GM21576 (cell line): ENCODE results near the gene CES3.
"Not testable (repeated sequence)": the region's sequence is repeated elsewhere in the genome, so short reads cannot be mapped to it uniquely, and the experiment has no call there.

Source experiments
- ATAC-seq: cut with Tn5 transposase; IDR thresholded peaks from one replicate; pipeline ENCODE4 v1.9.1; 2021; ENCODE audit warnings: mild to moderate bottlenecking, moderate library complexity; ENCODE audit not compliant: unreplicated experiment

CES3 gene

DNA sequence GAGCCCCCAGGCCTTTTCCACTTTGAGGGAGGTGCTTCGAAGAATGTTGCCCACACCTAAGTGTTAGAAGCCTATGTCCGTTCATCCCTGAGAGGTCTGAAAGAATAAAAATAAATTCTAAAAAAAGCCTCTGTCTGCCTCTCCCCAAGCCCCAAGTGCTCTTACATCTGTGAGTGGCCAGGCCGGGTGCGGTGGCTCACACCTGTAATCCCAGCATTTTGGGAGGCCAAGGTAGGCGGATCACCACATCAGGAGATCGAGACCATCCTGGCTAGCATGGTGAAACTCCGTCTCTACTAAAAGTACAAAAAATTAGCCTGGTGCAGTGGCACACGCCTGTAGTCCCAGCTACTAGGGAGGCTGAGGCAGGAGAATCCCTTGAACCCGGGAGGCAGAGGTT lies 16.1 kb upstream of the CES3 start:
- not testable (repeated sequence) for ATAC-seq

DNA sequence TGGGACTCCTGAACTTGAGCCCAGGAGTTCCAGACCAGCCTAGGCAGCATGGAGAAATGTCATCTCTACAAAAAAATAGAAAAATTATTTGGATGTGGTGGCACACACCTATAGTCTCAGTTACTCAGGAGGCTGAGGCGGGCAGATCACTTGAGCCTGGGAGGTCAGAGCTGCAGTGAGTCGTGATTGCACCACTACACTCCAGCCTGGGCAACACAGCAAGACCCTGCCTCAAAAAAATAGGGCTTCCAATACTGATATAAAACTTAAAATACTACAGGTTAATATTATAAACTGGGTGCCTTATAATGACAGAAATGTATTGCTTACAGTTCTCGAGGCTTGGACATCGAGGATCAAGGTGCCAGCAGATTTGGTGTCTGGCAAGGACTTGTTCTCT lies 15.1 kb upstream of the CES3 start:
- ATAC-seq: no peak

DNA sequence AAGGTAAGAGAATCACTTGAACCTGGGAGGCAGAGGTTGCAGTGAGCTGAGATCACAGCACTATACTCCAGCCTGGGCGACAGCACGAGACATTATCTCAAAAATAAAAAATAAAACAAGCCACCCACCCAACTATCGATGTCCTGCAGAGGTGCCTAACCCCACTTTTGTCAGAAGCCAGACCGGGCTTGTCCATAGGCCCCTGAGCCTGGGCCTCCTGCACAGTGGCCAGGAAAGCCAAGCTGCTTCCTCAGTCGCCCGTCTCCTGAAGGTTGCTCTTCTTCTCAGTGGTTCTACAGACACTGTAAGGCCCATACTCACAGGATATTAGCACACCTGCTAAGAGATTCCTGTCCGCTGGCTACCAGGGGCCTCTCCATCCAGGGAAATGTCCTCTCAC lies 14.5 kb upstream of the CES3 start:
- no peak for ATAC-seq

DNA sequence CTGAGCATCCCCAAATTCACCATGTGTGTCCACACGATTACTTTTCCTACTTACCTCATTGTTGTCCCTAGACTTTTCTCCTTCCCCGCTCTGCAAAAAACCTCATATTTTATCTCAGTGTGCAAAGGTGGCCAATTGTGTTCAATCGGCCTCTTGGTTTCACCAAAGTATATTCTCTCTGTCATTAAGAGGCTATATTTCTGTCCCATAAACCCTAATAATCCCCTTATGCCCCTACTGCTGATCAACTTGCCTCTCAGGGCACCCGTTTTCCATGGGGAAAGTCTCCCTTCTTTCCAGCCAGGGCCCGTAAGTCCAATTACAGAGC lies 14.1 kb upstream of the CES3 start:
- ATAC-seq: no peak

DNA sequence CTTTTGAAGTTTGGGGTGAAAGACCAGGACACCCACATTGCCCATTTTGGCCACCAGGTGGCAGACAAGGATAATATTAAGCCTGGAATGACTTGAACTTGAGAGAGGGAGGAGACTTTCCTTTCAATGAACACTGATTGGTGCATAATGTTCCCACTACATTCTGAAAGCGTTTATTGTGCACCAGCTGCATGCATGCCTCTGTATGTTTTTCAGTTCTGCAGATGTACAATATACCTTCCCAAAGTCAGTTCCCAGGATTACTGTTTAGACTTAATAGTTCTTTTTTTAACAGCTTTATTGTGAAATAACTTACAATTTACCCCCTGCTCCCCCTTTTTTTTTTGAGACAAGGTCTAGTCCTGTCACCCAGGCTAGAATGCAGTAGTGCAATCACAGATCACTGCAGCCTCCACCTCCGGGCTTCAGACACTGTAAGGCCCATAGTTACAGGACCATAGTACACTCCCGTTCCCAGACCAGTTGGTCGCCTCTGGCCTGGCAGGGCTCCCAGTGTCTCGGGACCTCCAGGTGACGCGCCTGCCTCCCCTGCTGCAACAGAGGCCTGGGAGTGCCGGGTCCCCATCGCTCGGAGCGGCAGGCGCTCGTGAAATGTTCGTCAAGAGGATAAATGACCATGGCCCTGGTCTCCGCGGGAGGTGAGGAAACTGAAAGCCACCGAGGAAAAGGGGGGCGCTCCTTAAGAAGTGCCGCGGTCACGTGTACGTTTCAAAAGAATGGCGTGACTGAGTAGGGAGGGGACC lies 13.6 kb upstream of the CES3 start:
- ATAC-seq: peak; percentile 62

DNA sequence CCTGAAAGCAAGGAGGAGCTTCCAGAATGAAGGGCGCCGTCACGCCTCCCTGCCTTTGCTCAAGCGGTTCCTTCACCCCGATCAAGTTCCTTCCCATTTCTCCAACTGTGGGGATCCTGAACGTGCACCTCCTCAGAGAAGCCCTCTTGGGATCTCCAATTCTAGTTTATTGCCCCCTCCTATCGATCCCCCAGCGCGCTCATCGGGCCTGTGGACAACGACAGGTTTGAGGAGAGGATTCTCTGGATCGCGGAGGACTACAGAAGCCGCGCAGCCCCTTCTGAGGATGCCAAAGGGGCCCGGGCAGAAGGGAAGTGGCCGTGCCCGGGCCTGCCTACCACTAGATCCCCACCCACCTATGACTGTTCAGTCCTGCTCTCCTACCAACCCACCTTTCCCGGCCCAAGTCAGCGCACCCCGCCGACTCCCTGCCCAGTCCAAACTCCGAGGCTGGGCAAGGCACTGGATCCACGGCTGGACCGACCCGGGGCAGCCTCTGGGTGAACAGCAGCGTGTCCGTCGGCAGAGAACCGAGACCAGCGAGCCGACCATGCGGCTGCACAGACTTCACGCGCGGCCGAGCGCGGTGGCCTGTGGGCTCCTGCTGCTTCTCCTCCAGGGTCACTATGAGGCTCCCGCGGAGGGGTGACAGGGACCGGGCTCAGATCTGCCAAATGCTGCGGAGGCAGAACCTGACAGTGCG lies 12.8 kb upstream of the CES3 start:
- ATAC-seq: no peak

DNA sequence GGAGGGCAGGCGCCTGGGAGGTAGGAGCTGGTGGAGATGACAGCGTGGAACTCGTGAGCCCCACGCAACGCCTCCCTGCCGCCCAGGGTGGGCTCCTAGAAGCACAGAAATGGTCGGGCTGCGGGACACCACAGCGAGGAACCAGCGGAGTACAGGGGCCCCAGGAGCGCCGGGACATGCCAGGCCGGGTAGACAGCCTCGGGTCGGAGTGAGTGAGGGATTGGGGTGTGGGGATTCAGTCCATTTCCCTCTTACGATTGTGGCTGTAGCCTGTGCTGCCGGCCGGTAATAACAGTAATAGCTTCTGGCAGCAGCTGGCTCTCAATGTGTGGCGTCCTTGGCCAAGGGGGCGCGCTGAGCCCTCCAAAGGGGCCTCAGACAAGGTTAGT lies 12.2 kb upstream of the CES3 start:
- no peak for ATAC-seq

DNA sequence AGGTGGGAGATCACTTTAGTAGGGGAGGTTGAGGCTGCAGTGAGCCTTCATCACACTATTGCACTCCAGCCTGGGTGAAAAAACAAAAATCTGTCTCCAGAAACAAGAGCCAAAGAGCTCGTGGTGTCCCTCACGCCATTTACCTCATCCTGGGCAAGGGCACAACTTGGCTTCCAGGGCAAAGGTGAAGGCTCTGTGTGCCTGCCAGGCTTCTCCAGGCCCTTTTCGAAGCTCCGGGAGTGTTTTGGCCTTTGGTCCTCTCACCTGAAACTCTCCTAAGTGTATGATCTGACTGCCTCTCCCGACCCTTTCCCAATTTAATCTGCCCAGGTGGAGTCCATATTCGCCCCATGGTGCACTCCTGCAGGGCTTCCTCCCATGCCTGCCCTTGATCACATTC lies 11.6 kb upstream of the CES3 start:
- no peak for ATAC-seq

DNA sequence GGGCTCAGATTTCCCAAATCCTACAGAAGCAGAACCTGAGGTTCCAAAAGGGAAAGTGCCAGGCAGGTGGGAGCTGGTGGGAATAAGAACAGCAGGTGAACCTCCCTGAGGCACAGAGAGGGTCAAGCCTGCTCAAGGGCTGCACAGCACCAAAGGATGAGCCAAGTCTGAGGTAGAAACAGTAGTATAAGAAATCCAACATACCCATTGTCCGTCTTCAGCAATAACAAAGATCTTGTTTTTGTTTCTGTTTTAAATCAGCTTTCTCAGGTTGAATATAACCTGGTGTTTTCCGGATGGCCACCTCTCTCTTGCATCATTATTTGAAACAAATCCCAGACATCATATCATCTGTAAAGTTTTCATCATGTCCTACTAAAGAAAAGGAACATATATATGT lies 10.6 kb upstream of the CES3 start:
- ATAC-seq: no peak

DNA sequence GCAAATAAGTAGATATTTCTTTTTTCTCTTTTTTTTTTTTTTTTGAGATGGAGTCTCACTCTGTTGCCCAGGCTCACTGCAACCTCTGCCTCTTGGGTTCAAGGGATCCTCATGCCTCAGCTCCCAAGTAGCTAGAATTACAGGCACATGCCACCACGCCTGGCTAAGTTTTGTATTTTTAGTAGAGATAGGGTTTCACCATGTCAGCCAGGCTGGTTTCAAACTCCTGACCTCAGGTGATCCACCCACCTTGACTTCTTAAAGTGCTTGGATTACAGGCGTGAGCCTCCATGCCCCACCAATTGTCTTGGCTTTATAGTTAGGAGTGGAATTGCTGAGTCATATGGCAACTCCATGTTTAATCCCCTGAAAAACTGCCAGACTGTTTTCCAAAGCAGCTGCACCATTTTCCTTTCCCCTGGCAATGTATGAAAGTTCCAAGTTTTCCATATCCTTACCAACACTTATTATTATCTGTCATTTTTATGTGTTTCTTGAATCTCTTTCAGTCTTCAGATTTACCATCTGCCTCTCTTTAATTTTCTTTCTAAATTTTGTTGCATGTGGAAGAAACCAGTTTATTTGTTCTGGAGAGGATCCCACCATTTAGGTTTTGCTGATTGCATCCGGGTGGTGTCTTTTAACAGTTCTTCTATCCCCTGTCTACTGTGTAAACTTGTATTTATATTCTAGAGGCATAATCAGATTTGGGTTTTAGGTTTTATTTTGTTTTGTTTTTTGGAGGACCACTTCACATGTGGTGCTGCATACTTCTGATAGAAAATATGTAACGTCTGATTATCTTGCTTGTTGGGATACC lies 9.9 kb upstream of the CES3 start:
- no peak for ATAC-seq

DNA sequence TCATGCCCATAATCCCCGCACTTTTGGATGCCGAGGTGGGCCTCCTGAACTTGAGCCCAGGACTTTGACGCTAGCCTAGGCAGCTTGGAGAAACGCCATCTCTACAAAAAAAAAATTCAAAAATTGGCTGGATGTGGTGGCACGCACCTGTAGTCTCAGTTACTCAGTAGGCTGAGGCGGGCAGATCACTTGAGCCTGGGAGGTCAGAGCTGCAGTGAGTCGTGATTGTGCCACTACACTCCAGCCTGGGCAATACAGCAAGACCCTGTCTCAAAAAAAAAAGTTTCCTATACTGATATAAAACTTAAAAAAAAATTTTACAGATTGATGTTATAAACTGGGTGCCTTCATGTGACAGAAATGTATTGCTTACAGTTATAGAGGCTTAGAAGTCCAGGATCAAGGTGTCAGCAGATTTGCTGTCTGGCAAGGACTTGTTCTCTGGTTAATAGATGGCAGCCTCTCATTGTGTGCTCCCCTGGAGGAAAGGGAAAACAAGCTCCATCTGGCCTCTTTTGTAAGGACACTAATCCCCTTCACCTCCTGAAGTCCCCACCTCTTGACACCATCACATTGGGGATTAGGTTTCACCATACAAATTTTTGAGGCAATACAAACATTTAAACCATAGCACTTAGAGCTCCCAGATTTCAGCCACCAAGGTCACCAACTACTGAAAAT lies 8.5 kb upstream of the CES3 start:
- ATAC-seq: no peak

DNA sequence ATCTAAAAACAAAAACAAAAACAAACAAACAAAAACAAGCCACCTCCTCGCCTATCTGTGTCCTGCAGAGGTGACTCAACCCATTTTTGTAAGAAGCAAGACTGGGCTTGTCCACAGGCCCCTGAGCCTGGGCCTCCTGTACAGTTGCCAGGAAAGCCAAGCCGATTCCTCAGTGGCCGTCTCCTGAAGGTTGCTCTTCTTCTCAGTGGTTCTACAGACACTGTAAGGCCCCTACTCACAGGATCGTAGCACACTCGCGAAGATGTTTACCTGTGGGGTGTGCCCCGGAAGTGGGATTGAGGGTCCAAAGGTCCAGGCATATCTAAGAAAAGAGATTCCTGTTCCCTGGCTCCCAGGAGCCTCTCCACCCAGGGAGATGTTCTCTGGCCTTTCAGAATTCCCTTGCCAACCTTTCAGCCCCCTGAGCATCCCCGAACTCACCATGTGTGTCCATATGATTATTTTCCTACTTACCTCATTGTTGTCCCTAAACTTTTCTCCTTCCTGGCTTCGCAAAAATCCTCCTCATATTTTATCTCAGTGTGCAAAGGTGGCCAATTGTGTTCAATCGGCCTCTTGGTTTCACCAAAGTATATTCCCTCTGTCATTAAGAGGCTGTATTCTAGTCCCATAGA lies 7.5 kb upstream of the CES3 start:
- no peak for ATAC-seq

DNA sequence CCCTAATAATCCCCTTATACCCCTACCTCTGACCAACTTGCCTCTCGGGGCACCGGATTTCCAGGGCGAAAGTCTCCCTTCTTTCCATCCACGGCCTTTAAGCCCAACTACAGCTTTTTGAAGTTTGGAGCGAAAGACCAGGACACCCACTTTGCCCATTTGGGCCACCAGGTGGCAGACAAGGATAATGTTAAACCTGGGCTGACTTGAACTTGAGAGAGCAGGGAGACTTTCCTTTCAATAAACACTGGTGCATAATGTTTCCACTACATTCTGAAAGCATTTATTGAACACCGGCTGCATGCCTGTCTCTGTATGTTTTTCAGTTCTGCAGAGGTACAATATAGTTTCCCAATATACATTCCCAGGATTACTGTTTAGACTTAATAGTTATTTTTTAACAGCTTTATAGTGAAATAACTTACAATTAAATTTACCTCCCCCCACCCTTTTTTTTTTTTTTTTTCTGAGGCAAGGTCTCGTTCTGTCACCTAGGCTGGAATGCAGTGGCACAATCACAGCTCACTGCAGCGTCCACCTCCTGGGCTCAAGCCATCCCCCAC lies 6.9 kb upstream of the CES3 start:
- peak; percentile 42 for ATAC-seq

DNA sequence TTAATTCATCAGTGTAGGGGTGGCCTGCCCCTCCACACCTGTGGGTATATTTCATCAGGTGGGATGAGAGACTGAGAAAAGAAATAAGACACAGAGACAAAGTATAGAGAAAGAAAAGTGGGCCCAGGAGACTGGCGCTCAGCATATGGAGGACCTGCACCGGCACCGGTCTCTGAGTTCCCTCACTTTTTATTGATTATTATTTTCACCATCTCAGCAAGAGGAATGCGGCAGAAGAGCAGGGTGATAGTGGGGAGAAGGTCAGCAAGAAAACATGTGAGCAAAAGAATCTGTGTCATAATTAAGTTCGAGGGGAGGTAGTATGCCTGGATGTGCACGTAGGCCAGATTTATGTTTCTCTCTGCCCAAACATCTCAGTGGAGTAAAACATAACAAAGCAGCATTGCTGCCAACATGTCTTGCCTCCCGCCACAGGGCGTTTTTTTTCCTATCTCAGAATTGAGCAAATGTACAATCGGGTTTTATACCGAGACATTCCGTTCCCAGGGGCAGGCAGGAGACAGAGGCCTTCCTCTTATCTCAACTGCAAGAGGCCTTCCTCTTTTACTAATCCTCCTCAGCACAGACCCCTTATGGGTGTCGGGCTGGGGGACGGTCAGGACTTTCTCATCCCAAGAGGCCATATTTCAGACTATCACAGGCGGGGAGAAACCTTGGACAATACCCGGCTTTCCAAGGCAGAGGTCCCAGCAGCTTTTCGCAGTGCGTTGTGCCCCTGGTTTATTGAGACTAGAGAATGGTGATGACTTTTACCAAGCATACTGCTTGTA lies 5.5 kb upstream of the CES3 start:
- not testable (repeated sequence) for ATAC-seq

DNA sequence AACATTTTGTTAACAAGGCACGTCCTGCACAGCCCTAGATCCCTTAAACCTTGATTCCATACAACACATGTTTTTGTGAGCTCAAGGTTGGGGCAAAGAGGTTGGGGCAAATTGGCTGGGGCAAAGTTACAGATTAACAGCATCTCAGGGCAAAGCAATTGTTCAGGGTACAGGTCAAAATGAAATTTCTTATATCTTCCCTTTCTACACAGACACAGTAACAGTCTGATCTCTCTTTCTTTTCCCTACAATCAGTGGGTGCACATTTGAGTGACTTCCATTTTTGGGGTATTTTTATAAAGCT lies 5.0 kb upstream of the CES3 start:
- not testable (repeated sequence) for ATAC-seq

DNA sequence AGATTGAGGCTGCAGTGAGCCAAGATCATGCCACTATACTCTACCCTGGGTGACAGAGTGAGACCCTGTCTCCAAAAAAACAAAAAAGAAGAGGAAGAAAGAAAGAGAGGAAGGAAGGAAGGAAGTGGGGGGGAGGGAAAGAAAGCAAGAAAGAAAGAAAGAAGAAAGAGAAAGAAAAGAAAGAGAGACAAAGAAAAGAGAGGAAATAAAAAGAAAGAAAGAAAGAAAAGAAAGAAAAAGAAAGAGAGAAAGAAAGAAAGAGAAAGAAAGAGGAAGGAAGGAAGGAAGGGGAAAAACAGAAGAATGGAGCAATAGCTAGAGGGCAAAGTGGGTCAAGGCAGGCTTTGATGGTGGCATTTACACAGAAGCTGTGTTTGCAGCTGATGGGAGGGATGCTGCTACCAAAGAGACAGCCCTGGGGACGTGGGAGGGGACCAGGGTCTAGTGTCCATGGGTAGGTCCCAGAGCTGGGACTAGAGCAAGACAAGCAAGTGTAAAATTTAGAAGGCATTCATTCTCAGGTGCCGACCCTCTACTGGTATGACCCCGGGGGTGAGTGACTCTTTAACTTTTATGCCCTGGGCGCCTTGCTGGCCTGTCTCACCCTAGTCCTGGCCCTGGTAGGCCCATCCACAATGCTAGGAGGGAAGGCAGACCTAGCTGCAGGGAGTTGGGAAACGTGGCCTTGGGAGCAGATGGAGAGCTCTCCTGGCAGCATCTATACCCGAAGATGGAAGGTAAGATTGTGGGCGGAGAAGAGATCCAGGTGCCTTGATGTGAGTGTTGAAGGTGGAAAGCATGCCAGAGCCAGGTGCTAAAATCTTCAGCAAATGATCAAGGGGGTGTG lies 2.0 kb upstream of the CES3 start:
- ATAC-seq: no peak

DNA sequence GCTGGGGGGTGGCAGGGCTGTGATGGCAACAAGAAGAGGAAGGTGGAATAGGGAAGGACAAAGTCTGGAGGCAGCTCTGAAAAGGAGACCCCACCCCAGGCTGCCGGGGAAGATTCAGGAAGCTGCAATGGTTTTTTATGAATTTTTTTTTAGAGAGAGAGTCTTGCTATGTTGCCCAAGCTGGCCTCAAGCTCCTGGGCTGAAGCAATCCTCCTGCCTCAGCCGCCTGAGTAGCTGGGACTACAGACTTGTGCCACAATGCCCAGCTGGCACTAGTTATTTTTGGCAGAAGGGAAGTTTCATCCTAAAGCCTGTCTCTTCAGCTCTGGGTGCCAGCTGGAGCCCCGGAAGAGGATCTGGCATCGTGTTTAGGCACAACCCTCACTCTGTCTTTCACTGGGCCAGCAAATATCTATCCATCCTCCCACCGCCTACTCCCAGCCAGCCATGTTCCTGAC lies 1.3 kb upstream of the CES3 start:
- ATAC-seq: no peak

DNA sequence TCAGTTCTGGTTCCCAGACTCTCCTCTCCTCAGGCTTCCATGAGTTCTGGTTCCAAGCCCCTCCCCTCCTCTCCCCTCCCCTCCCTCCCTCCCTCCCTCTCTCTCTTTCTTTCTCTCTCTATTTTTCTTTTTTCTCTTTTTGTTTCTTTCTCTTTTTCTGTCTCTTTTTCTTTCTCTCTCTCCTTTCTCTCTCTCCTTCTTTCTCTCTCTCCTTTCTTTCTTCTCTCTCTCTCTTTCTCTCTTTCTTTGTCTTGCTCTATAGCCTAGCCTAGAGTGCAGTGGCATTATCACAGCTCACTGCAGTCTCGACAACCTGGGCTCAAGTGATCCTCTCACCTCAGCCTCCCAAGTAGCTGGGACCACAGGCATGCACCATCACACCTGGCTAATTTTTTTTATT lies 796 bp upstream of the CES3 start:
- ATAC-seq: no peak

DNA sequence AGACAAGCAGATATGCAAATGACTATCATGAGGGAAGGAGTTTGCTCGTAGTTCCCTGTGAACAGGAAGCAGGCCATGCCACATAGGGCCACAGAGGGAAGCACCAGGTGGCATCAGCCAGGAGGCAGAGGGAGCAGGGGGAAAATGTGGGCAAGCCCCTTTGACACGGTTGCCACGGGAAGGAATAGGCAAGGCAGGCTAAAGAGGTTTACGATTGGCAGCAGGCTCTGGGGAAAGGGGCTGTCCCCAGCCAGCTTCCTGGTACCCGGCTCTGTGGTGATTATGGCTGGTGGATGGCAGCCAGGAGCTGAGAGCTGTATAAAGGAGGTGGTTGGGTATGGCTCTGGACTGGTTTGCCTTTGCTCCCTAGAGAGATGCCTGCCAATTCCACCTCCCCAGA lies 848 bp downstream of the CES3 start:
- no peak for ATAC-seq
